T47D (cell line): ENCODE results near the gene POLD1.

Experiments
- DNase-seq, 2 experiments: peaks; one replicate each; pipeline versions ENCODE4 v3.0.0 to v3.0.0-alpha.2; 2011 to 2012; ENCODE audit warnings: low read depth in 1 of 2, low spot score in 1 of 2
- JUND ChIP-seq: IDR thresholded peaks from 2 replicates; pipeline ENCODE4 v1.6.1; 2012; ENCODE audit warnings: low read depth
- in situ Hi-C: cut with HindIII; loops from 2 replicates; pipeline ENCODE4 v1.10.0; 2016; ENCODE audit warnings: low sequenced_read_pairs, low pct_unique_long_range_greater_than_20kb

The POLD1 gene

GRCh38 chr19:50357178-50358100 lies 26.7 kb upstream of the POLD1 start:
- in situ Hi-C loops, result no loop called here
- peak; percentile 21 to 63 for DNase-seq

GRCh38 chr19:50358483-50359327 lies 25.4 kb upstream of the POLD1 start:
- in situ Hi-C loops, result no loop called here
- DNase-seq, result no peak
- no peak for TF ChIP-seq JUND

More at GRCh38 chr19:50357178-50358100, 26.7 kb upstream of the POLD1 start:
- no peak for TF ChIP-seq JUND

GRCh38 chr19:50359328-50359818 lies 24.8 kb upstream of the POLD1 start:
- in situ Hi-C loops, result no loop called here
- no peak for TF ChIP-seq JUND
- no peak for DNase-seq

DNA sequence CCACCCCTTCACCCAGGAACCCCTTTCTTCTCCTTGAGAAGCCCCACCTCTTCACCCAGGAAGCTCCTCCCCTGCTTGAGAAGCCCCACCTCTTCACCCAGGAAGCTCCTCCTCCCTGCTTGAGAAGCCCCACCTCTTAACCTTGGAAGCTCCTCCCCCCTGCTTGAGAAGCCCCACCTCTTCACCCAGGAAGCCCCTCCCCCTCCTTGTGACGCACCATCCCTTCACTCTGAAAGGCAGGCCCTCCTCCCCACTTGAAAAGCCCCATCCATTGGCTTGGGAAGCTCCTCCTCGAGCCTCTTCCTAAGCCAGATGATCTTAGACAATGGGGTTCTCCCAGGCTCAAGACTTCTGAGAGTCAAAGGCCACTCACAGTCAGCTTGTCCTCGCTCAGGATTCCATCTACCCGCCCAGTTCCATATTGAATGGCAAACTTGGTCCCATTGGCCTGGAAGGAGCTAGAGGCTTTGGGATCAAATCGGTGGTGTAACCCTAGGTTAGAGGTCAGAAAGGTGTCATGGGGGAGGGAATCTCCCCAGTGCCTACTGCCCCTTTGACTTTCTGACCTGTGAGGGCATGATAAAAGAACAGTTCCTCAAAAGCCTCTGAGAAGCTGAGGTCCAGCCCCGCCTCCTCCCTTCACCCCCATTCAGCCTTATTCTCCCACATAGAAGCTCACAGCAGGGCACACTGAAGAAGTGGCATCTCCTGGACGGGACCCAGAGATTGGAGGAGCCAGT lies 22.7 kb upstream of the POLD1 start:
- TF ChIP-seq JUND, result no peak
- in situ Hi-C loops, result no loop called here

DNA sequence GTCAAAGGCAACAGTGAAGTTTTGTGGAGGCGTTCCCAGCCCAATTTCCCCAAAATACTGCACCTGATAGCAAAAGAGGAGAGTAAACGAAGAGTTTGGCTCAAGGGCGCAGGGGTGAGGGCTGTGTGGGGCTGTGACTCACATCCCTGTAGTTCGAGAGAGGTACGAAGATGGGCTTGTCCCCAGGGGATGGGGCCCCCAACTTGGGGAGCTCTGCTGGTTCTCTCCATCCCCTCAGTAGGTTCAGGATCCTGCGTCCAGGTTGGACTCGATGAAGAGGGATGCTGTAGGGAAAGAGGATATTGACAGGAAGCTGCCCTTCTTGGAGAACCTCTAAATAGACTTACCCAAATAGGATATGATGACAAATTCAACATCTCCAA lies 22.1 kb upstream of the POLD1 start:
- in situ Hi-C loops, result no loop called here
- DNase-seq, result no peak
- TF ChIP-seq JUND, result no peak

More for the DNA sequence above, 22.7 kb upstream of the POLD1 start:
- peak in 1 of 2 experiments; percentile 62 for DNase-seq

DNA sequence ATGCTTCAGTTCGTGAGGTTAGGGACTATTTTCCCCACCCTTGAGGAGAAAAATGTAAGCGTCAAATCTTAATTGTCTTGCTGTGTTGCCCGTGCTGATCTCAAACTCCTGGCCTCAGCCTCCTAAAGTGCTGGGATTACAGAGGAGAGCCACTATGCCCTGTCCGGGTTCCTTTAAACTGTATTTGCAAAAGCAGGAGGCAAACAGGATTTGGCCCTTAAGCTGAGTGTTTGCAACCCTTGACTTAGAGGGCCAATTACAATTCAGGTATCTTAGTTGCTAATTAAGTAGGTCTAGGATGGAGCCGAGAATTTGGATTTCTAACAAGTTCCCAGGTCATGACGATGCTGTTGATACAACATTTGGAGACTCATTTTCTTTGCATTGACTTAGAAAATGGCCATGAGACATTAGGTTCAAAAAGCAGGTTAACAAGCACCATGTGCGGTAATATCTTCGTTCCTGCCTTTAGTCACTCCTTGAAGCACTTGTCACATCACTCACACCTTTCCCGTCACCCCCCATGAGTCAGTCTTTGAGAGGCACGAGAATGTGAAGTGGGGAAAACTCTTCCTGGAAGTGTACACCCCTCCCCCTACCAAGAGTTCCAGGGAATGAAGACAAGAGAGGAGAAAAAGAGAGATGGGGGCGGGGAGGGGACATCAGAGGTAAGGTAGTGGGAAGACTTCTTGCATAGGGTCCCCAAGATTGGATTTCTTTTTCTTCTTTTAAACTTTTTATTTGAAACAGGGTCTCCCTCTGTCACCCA lies 21.3 kb upstream of the POLD1 start:
- no peak for TF ChIP-seq JUND
- no peak for DNase-seq
- in situ Hi-C loops, result no loop called here

- in situ Hi-C loops, result no loop called here
Measured at GRCh38 chr19:50365434-50366306, 18.5 kb upstream of the POLD1 start, which contains the start of gene NAPSA. Gene NAPSA (minus strand): TSS chr19:50365639. CDS start chr19:50365621, 18 bp downstream.

GRCh38 chr19:50368649-50369570 lies 15.2 kb upstream of the POLD1 start:
- in situ Hi-C loops, result no loop called here
- peak; percentile 80 to 86 for DNase-seq
- TF ChIP-seq JUND, result no peak

More at GRCh38 chr19:50365434-50366306, 18.5 kb upstream of the POLD1 start, which contains the start of gene NAPSA:
- DNase-seq, result no peak
- TF ChIP-seq JUND, result no peak

DNA sequence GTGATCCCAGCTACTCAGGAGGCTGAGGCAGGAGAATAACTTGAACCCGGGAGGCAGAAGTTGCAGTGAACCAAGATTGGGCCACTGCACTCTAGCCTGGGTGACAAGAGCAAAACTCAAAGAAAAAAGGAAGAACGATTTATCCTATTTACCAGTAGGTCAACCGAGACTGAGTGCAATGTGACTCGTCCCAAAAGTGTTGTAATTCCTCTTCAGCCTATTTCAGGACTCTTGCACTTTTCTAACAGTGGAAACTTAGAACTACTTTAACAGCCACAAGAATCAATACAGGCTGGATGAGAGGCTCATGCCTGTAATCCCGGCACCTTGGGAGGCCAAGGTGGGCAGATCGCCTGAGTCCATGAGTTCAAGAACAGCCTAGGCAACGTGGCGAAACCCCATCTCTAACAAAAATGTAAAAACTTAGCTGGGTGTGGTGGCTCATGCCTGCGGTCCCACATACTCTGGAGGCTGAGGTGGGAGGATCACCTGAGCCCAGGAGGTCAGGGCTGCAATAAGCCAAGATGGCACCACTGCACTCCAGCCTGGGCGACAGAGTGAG lies 12.2 kb upstream of the POLD1 start:
- DNase-seq, result no peak
- TF ChIP-seq JUND, result no peak
- in situ Hi-C loops, result no loop called here
